Central memory CD8-positive, alpha-beta T cell (primary cell): ENCODE data around the gene C12orf42.
A peak's percentile ranks its signal among the peaks of the same experiment; 100 is the strongest.

Experiments
- ATAC-seq: fragments of 150-1000 bp; cut with Tn5 transposase; replicated peaks from 2 replicates; pipeline ENCODE4 v1.10.0; 2022; ENCODE audit warnings: mild to moderate bottlenecking, moderate FRiP score, moderate number of reproducible peaks; ENCODE audit not compliant: poor library complexity, severe bottlenecking; ENCODE audit errors: extremely low read depth
- DNase-seq, 2 donors: peaks; one replicate each; pipeline ENCODE4 v3.0.0; 2021; ENCODE audit warnings: low spot score in 2 of 2
- H3K27ac Mint-ChIP-seq: one replicate; pipeline ENCODE4 v1.8.0; 2022; ENCODE audit warnings: low read depth, mild to moderate bottlenecking, moderate library complexity, mixed read lengths
- H3K27me3 Mint-ChIP-seq: one replicate; pipeline ENCODE4 v1.8.0; 2022; ENCODE audit warnings: mixed read lengths
- H3K36me3 Mint-ChIP-seq: one replicate; pipeline ENCODE4 v1.8.0; 2022; ENCODE audit warnings: mild to moderate bottlenecking, moderate library complexity, mixed read lengths; ENCODE audit not compliant: insufficient read depth
- H3K4me1 Mint-ChIP-seq: one replicate; pipeline ENCODE4 v1.8.0; 2022; ENCODE audit warnings: mixed read lengths
- H3K4me3 Mint-ChIP-seq: one replicate; pipeline ENCODE4 v1.8.0; 2022; ENCODE audit warnings: mild to moderate bottlenecking, moderate library complexity, mixed read lengths
- H3K9me3 Mint-ChIP-seq: one replicate; pipeline ENCODE4 v1.8.0; 2022; ENCODE audit warnings: mixed read lengths

The C12orf42 gene

DNA sequence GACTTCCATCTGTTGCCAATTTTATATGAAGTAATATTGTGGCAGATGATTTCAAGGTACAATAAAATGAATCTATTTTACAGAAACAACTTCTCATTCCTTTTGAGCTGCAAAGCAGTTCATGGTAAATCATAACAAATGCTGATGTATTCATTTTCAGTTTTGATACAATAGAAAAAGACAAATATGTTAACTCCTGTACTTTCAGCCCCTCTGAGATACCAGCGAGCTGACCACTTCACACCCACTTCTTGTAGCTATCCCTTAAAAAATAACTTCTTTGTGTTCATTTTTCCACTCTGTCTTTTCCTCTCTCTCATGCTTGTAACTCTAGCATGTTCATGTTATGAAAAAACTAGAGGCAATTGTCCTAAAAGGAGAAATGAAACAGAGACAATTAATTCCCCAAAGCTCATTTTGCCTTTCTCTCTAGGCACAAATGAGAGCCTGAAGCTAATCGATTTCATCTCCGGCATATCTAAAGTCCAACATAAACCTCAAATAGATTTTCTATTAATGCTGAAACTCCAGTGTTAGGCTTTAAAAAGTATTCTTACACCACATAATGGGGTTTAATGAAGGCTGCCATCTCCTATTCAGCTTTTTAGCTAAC is 182.9 kb downstream of the C12orf42 start:
- ATAC-seq: no peak

DNA sequence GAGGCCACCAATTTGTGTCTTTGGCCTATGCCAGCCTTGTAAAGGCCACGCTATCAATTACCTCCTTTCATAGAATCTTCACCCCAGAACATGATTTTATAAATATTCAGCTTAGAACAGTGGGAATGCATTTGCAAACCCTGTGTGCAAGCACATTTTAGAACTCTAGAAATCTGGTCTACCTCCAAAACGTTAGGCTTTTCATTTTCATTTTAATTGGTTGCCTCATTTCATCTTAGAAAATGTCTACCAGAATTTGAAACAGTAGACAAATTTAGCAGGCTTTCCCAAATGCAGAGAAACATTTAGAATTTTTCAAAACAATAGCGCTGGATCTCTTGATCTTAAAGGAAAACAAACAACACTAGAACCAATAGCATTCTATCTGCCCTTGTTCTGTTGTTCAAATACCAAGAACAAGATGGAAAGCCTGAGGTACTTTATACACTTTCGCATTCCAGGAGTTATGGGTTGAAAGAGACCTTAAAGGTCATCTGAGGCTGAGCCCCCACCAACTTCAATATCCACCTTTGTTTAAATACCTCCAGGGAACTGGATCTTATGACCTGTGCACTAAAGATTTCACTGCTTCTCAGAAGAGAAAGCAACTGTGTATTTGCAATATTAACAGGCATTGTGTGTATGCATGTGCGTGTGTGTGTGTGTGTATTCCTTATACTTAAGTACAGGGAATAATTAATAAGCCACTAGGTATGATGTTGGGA is 185.1 kb downstream of the C12orf42 start:
- peaks cover 6% of the 10 kb centered on the region for H3K4me1 Mint-ChIP-seq
- no peak for DNase-seq
- no peak overlapping the region for H3K27ac Mint-ChIP-seq
- H3K4me3 Mint-ChIP-seq: no peak overlapping the region
- H3K9me3 Mint-ChIP-seq: peaks cover 7% of the 10 kb centered on the region
- H3K27me3 Mint-ChIP-seq: no peaks in the 10 kb centered on the region
- no peak for ATAC-seq
- H3K36me3 Mint-ChIP-seq: peaks cover 1% of the 10 kb centered on the region

More for the DNA sequence above, 182.9 kb downstream of the C12orf42 start:
- H3K36me3 Mint-ChIP-seq: peaks cover 1% of the 10 kb centered on the region
- H3K27ac Mint-ChIP-seq: no peak overlapping the region
- DNase-seq: no peak
- no peaks in the 10 kb centered on the region for H3K27me3 Mint-ChIP-seq
- H3K9me3 Mint-ChIP-seq: peaks cover 16% of the 10 kb centered on the region
- no peak overlapping the region for H3K4me3 Mint-ChIP-seq
- H3K4me1 Mint-ChIP-seq: peaks cover 6% of the 10 kb centered on the region

DNA sequence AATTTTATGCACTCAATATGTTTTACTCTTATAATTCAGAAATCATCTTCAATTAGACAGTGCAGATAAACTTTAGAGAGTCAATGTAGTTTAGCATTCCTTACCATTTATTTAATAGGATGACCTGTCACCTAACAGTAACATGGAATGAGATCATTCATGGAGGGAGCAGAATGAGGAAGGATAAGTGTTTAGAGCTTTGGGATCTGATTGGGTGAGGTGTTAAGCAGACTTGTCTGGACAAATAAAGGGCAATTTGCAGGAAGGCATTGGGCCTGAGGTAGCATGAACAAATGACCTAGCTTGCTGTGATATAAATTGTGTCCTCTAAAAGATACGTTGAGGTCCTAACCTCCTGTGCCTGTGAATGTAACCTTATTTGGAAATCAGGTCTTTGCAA is 187.4 kb downstream of the C12orf42 start:
- Mint-ChIP-seq H3K27ac (no peak overlapping the region), H3K4me3 (no peak overlapping the region), H3K4me1 (no peaks in the 10 kb centered on the region), H3K9me3 (no peaks in the 10 kb centered on the region), H3K27me3 (no peaks in the 10 kb centered on the region), H3K36me3 (peaks cover 3% of the 10 kb centered on the region)
- no peak for DNase-seq
- no peak for ATAC-seq

DNA sequence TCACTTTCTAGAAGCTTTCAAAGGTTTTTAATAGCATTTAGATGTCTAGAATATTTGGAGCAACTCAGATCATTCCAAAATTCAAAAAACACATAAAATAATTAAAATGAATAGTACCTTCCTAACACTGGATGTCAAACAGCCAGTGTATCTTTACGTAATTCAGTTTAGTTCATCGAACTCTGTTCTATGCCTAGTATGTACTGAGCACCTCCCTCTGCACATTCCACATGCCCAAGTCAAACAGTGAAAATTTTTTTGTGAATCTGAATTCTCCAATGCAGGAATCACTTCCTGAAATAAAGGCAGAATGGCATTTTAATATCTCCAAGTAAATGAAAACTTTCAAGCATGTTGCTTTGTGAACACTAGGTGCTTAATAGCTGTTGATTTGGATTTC is 192.3 kb downstream of the C12orf42 start:
- ATAC-seq: no peak
- Mint-ChIP-seq H3K27ac (no peak overlapping the region), H3K36me3 (peaks cover 1% of the 10 kb centered on the region), H3K4me3 (no peak overlapping the region), H3K27me3 (no peaks in the 10 kb centered on the region), H3K4me1 (no peaks in the 10 kb centered on the region), H3K9me3 (no peaks in the 10 kb centered on the region)
- no peak for DNase-seq

- ATAC-seq: no peak
- no peak overlapping the region for H3K27ac Mint-ChIP-seq
- H3K9me3 Mint-ChIP-seq: no peaks in the 10 kb centered on the region
- H3K36me3 Mint-ChIP-seq: peaks cover 1% of the 10 kb centered on the region
- no peaks in the 10 kb centered on the region for H3K4me1 Mint-ChIP-seq
- H3K27me3 Mint-ChIP-seq: no peaks in the 10 kb centered on the region
- no peak for DNase-seq
- H3K4me3 Mint-ChIP-seq: no peak overlapping the region
These were observed 193.9 kb downstream of the C12orf42 start for GRCh38 chr12:103301642-103302591.

- peaks cover 5% of the 10 kb centered on the region for H3K36me3 Mint-ChIP-seq
- H3K9me3 Mint-ChIP-seq: no peaks in the 10 kb centered on the region
These were observed 207.8 kb downstream of the C12orf42 start for GRCh38 chr12:103288016-103288415.

DNA sequence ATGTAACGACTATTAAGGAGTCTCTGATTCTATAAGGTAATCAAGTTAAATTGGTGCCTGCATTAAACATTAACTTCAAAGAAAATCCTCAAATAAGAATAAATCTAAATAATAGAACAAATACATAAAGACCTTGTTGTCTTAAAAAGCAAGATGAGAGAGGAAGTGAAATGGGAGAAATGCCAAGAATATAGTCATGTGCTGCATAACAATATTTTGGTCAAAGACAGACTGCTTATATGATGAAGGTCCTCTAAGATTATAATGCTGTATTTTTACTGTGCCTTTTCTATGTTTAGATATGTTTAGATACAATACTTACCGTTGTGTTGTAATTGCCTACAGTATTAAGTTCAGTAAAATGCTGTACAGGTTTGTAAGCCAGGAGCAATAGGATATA is 213.6 kb downstream of the C12orf42 start:
- DNase-seq: no peak
- no peaks in the 10 kb centered on the region for H3K9me3 Mint-ChIP-seq
- peaks cover 11% of the 10 kb centered on the region for H3K4me1 Mint-ChIP-seq
- H3K27ac Mint-ChIP-seq: no peak overlapping the region
- no peak for ATAC-seq
- no peak overlapping the region for H3K4me3 Mint-ChIP-seq
- H3K36me3 Mint-ChIP-seq: peaks cover 5% of the 10 kb centered on the region
- H3K27me3 Mint-ChIP-seq: no peaks in the 10 kb centered on the region

More at GRCh38 chr12:103288016-103288415, 207.8 kb downstream of the C12orf42 start:
- no peaks in the 10 kb centered on the region for H3K4me1 Mint-ChIP-seq
- H3K27ac Mint-ChIP-seq: no peak overlapping the region
- H3K27me3 Mint-ChIP-seq: no peaks in the 10 kb centered on the region
- no peak overlapping the region for H3K4me3 Mint-ChIP-seq
- ATAC-seq (no peak), DNase-seq (no peak)

DNA sequence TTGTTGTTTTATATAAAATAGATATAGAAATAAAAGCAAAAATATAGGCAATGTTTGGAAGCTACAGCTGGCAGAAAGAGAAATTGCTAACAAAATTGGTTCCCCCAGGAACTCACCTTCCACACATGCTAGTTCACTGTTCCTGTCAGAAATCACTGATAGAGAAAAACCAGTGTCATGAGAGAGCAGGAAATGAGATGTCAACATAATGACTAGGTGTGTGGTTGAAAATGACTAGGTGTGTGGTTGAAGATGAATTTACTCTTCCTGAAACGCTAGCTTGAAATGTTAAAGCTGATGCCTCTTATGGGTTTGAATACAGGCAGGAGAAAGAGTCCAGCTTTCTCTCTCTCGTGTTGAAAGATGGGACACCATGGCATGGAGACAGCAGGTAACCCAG is 216.3 kb downstream of the C12orf42 start:
- Mint-ChIP-seq H3K9me3 (no peaks in the 10 kb centered on the region), H3K4me1 (peaks cover 11% of the 10 kb centered on the region), H3K27me3 (no peaks in the 10 kb centered on the region), H3K36me3 (peaks cover 3% of the 10 kb centered on the region), H3K27ac (no peak overlapping the region), H3K4me3 (peak overlapping the region; percentile 7)
- DNase-seq (no peak), ATAC-seq (peak; percentile 70)

DNA sequence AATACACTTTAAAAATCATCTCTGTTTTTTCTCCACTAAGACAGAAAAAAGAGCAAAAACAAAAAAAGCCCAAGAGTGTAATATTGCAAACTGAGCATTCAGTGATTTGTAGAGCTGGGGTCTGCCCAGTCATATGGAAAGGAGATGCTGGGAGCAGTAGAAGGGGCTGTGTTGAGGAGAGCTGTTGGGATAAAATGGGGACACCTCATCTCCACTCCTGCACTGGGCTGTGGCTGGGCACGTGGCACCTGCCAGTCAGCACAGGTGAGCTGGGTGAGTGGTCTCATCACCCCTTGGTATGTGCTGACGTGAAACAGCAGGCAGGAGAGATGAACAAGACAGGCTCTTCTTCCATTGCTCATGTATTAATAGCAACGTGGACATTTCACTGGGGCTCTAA is 217.4 kb downstream of the C12orf42 start:
- no peak overlapping the region for H3K4me3 Mint-ChIP-seq
- peaks cover 11% of the 10 kb centered on the region for H3K4me1 Mint-ChIP-seq
- DNase-seq (no peak), ATAC-seq (no peak)
- no peaks in the 10 kb centered on the region for H3K27me3 Mint-ChIP-seq
- H3K9me3 Mint-ChIP-seq: no peaks in the 10 kb centered on the region
- peaks cover under 1% of the 10 kb centered on the region for H3K36me3 Mint-ChIP-seq
- H3K27ac Mint-ChIP-seq: no peak overlapping the region

DNA sequence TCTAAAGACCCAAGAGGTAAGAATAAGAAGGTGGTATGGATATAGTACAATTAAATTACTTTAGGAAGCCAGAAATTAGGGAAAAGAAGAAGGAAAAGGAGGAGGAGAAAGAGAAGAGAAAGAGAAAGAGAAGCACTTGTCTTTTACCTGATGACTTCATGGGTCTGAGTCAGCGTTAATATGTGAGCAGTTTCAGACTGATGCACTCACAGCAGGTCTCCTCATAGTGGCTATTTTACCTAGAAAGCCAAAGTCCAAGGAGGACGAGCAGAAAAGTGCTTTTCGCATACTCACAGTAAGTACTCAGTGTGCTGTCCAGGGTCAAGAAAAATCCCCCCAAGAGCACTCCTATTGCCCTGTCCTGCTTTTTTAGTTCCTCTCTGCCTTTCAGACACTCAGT is 222.1 kb downstream of the C12orf42 start:
- H3K36me3 Mint-ChIP-seq: peaks cover 2% of the 10 kb centered on the region
- no peak overlapping the region for H3K4me3 Mint-ChIP-seq
- no peak for ATAC-seq
- H3K9me3 Mint-ChIP-seq: no peaks in the 10 kb centered on the region
- DNase-seq: no peak
- peaks cover 23% of the 10 kb centered on the region for H3K4me1 Mint-ChIP-seq
- no peaks in the 10 kb centered on the region for H3K27me3 Mint-ChIP-seq
- H3K27ac Mint-ChIP-seq: no peak overlapping the region

DNA sequence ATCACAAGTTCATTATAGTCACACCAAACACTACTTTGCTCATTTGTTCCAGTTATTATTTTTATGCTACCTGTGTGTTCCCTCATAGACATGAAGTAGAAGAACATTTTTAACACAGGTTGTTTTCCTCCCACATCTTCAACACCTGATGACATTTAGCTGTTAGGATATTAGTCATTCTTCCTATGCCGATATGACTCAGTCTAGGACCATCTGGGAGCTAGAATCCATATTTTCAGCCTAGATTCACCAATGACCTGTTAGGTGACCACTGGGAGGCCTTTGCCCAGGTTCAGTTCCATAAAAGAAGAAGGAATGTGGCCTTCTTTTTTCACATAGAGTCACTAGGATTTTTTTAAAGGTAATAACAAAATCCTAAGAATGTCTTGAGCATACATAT is 222.8 kb downstream of the C12orf42 start:
- Mint-ChIP-seq H3K36me3 (peaks cover 2% of the 10 kb centered on the region), H3K4me1 (peaks cover 23% of the 10 kb centered on the region), H3K9me3 (no peaks in the 10 kb centered on the region), H3K27me3 (no peaks in the 10 kb centered on the region), H3K27ac (no peak overlapping the region), H3K4me3 (no peak overlapping the region)
- ATAC-seq (no peak), DNase-seq (no peak)

- Mint-ChIP-seq H3K9me3 (no peaks in the 10 kb centered on the region), H3K27ac (peak overlapping the region; percentile 58), H3K27me3 (no peaks in the 10 kb centered on the region), H3K36me3 (peaks cover 2% of the 10 kb centered on the region), H3K4me3 (peak overlapping the region; percentile 2), H3K4me1 (peaks cover 23% of the 10 kb centered on the region)
- DNase-seq: no peak
- ATAC-seq: no peak
These were observed 225.8 kb downstream of the C12orf42 start for GRCh38 chr12:103269946-103270345.
